Measurements from ENCODE around the gene PDYN. TPM values are rescaled to one million over a fixed set of nuclear protein-coding genes. Genes with fewer than 3 reads are reported as not detected.

Gene PDYN
- total and polyA plus RNA-seq, 5 donors from 2014 or later, result not detected

DNA sequence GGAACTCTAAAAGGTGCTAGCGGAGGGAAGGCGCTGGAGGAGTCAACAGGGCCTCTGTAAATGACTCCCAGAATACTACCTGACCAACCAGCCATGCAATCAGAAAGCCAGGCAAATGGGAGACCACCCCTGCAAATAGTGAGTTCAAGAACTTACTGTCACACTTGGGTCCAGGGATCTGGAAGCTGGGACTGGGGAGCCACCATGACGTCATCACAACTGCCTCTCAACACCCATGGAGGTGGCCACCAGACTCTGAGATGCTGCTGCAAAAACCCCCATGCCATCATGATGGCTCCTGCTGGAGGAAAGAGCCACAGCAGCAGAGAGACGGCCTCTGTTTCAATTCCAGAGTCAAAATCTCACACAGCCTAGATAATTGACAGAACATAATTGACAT lies 8.5 kb upstream of the PDYN start:
- peaks cover 12% of the 10 kb centered on the region for H3K27me3 Mint-ChIP-seq
- no peak for ATAC-seq (ENCODE audit: low read depth in 2 of 2)
- no peak for DNase-seq
- Histone ChIP-seq H3K4me3 (ENCODE audit: low read depth, low read length) (no peak overlapping the region), H3K9me3 (ENCODE audit: control insufficient read depth in 2 of 2, low read length in 2 of 2) (no peaks in the 10 kb centered on the region), H3K27ac (ENCODE audit: insufficient read depth, low read length, poor library complexity, severe bottlenecking) (no peak overlapping the region), H3K27me3 (ENCODE audit: control insufficient read depth, insufficient read depth, low read length) (peaks cover 2% of the 10 kb centered on the region), H3K36me3 (ENCODE audit: control insufficient read depth, insufficient read depth, low read length) (no peaks in the 10 kb centered on the region), H3K4me1 (ENCODE audit: control insufficient read depth, insufficient read depth, low read length, poor library complexity, severe bottlenecking) (no peaks in the 10 kb centered on the region)
- no peak overlapping the region for H3K4me3 Mint-ChIP-seq
- H3K27ac Mint-ChIP-seq, result no peak overlapping the region
- no peaks in the 10 kb centered on the region for H3K36me3 Mint-ChIP-seq
- H3K9me3 Mint-ChIP-seq, result peaks cover 0 to 2% (median 0%) of the 10 kb centered on the region in 7 donors
- H3K4me1 Mint-ChIP-seq, result no peaks in the 10 kb centered on the region

- Mint-ChIP-seq H3K4me3 (no peak overlapping the region), H3K27me3 (peaks cover 14% of the 10 kb centered on the region), H3K36me3 (no peaks in the 10 kb centered on the region), H3K4me1 (no peaks in the 10 kb centered on the region), H3K27ac (no peak overlapping the region), H3K9me3 (peaks cover 0 to 3% (median 0%) of the 10 kb centered on the region in 7 donors)
- Histone ChIP-seq H3K27ac (ENCODE audit: insufficient read depth, low read length, poor library complexity, severe bottlenecking) (no peak overlapping the region), H3K4me3 (ENCODE audit: low read depth, low read length) (no peak overlapping the region), H3K9me3 (ENCODE audit: control insufficient read depth in 2 of 2, low read length in 2 of 2) (no peaks in the 10 kb centered on the region), H3K36me3 (ENCODE audit: control insufficient read depth, insufficient read depth, low read length) (no peaks in the 10 kb centered on the region), H3K27me3 (ENCODE audit: control insufficient read depth, insufficient read depth, low read length) (no peaks in the 10 kb centered on the region), H3K4me1 (ENCODE audit: control insufficient read depth, insufficient read depth, low read length, poor library complexity, severe bottlenecking) (no peaks in the 10 kb centered on the region)
- ATAC-seq (ENCODE audit: low read depth in 2 of 2), result no peak
- no peak for DNase-seq
Measured at GRCh38 chr20:2001119-2001518, 7.3 kb upstream of the PDYN start.

- ATAC-seq (ENCODE audit: low read depth in 2 of 2) (no peak), DNase-seq (no peak)
- H3K4me3 Mint-ChIP-seq, result no peak overlapping the region
- Histone ChIP-seq H3K4me3 (ENCODE audit: low read depth, low read length) (no peak overlapping the region), H3K4me1 (ENCODE audit: control insufficient read depth, insufficient read depth, low read length, poor library complexity, severe bottlenecking) (no peaks in the 10 kb centered on the region), H3K9me3 (ENCODE audit: control insufficient read depth in 2 of 2, low read length in 2 of 2) (no peaks in the 10 kb centered on the region), H3K36me3 (ENCODE audit: control insufficient read depth, insufficient read depth, low read length) (no peaks in the 10 kb centered on the region), H3K27ac (ENCODE audit: insufficient read depth, low read length, poor library complexity, severe bottlenecking) (no peak overlapping the region), H3K27me3 (ENCODE audit: control insufficient read depth, insufficient read depth, low read length) (no peaks in the 10 kb centered on the region)
- H3K36me3 Mint-ChIP-seq, result no peaks in the 10 kb centered on the region
- peaks cover 9% of the 10 kb centered on the region for H3K27me3 Mint-ChIP-seq
- no peak overlapping the region for H3K27ac Mint-ChIP-seq
- H3K9me3 Mint-ChIP-seq, result peaks cover 0 to 5% (median 0%) of the 10 kb centered on the region in 7 donors
- H3K4me1 Mint-ChIP-seq, result no peaks in the 10 kb centered on the region
Measured at GRCh38 chr20:2000285-2000684, 6.4 kb upstream of the PDYN start.

DNA sequence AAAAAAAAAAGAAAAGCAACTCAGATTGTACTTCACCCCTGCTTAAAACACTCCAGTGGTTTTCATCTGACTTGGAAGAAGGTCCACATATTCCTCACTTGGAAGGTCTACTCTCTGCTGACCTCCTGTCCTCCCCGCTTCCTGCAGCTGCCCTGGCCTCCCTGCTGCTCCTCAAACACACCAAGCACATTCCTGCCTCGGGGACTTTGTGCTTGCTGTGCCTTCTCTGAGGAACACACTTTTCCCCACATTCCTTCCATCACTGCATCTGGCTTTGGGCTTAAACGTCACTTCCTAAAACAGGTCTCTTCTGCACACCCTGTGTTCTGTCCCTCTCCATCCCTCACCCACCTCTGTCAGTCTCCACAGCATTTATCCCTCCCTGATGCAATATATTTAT lies 4.9 kb upstream of the PDYN start:
- ATAC-seq (ENCODE audit: low read depth in 2 of 2), result no peak
- H3K9me3 ChIP-seq (ENCODE audit: control insufficient read depth in 2 of 2, low read length in 2 of 2), result no peaks in the 10 kb centered on the region
- H3K4me3 Mint-ChIP-seq, result no peak overlapping the region
- no peak overlapping the region for H3K27ac Mint-ChIP-seq
- H3K4me1 ChIP-seq (ENCODE audit: control insufficient read depth, insufficient read depth, low read length, poor library complexity, severe bottlenecking), result no peaks in the 10 kb centered on the region
- H3K9me3 Mint-ChIP-seq, result peaks cover 0 to 5% (median 0%) of the 10 kb centered on the region in 7 donors
- no peak overlapping the region for H3K4me3 ChIP-seq (ENCODE audit: low read depth, low read length)
- H3K27me3 ChIP-seq (ENCODE audit: control insufficient read depth, insufficient read depth, low read length), result no peaks in the 10 kb centered on the region
- no peaks in the 10 kb centered on the region for H3K4me1 Mint-ChIP-seq
- H3K36me3 ChIP-seq (ENCODE audit: control insufficient read depth, insufficient read depth, low read length), result no peaks in the 10 kb centered on the region
- no peak overlapping the region for H3K27ac ChIP-seq (ENCODE audit: insufficient read depth, low read length, poor library complexity, severe bottlenecking)
- H3K27me3 Mint-ChIP-seq, result peaks cover 9% of the 10 kb centered on the region
- no peaks in the 10 kb centered on the region for H3K36me3 Mint-ChIP-seq
- no peak for DNase-seq

DNA sequence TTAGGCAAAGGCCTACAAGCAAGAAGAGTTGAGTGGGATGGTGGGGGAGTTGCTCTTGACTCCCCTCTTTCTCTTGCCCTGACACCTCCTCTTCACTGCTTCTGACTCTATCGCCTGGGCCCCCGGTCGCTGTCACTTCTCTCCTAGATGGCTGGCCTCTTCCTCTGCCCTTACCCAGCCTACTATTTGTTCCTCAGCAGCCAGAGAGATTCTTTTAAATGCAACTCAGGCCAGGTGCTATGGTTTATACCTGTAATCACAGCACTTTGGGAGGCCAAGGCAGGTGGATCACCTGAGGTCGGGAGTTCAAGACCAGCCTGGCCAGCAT lies 4.3 kb upstream of the PDYN start:
- H3K4me1 Mint-ChIP-seq, result no peaks in the 10 kb centered on the region
- no peak overlapping the region for H3K27ac Mint-ChIP-seq
- no peaks in the 10 kb centered on the region for H3K36me3 Mint-ChIP-seq
- ATAC-seq (ENCODE audit: low read depth in 2 of 2) (no peak), DNase-seq (no peak)
- peaks cover 0 to 6% (median 0%) of the 10 kb centered on the region in 7 donors for H3K9me3 Mint-ChIP-seq
- peaks cover 13% of the 10 kb centered on the region for H3K27me3 Mint-ChIP-seq
- H3K4me1 ChIP-seq (ENCODE audit: control insufficient read depth, insufficient read depth, low read length, poor library complexity, severe bottlenecking), result no peaks in the 10 kb centered on the region
- H3K27me3 ChIP-seq (ENCODE audit: control insufficient read depth, insufficient read depth, low read length), result no peaks in the 10 kb centered on the region
- no peaks in the 10 kb centered on the region for H3K9me3 ChIP-seq (ENCODE audit: control insufficient read depth in 2 of 2, low read length in 2 of 2)
- H3K36me3 ChIP-seq (ENCODE audit: control insufficient read depth, insufficient read depth, low read length), result no peaks in the 10 kb centered on the region
- no peak overlapping the region for H3K4me3 ChIP-seq (ENCODE audit: low read depth, low read length)
- H3K27ac ChIP-seq (ENCODE audit: insufficient read depth, low read length, poor library complexity, severe bottlenecking), result no peak overlapping the region
- no peak overlapping the region for H3K4me3 Mint-ChIP-seq

DNA sequence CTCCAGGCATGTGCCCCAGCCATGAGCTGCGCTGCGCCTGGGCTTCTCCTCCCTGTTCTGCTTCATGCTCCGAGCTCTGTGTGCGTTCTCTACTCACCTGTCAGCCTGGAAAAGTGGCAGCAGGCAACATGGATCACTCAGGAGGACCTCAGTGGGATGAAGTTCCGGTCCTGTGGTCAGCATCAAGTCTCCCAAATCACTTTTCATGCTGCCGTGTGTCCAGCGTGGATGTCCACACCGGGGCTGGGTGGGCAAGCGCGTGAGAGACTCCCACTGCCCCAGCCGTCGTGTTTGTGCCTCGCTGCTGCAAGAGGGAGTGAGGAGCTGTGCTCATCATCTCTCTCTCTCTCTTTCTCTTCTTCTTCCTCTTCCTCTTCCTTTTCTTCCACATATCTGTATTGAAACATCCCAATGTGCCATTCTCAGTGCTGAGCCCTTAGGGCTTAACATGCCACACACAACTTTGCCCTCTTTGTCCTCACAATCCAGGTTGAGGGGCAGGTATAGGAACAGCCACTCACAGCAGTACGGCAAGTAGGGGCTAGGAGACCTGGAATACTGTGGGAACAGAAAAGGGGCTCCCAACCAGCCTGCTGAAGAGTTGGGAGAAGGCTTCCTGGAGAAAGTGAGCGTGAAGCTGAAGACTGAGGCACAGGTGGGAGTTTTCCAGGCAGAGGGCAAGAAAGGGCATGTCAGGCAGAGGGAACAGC lies 3.8 kb upstream of the PDYN start:
- peaks cover 18% of the 10 kb centered on the region for H3K27me3 Mint-ChIP-seq
- H3K4me3 Mint-ChIP-seq, result no peak overlapping the region
- ATAC-seq (ENCODE audit: low read depth in 2 of 2) (no peak), DNase-seq (no peak)
- H3K36me3 Mint-ChIP-seq, result no peaks in the 10 kb centered on the region
- no peaks in the 10 kb centered on the region for H3K36me3 ChIP-seq (ENCODE audit: control insufficient read depth, insufficient read depth, low read length)
- no peaks in the 10 kb centered on the region for H3K4me1 Mint-ChIP-seq
- no peaks in the 10 kb centered on the region for H3K9me3 ChIP-seq (ENCODE audit: control insufficient read depth in 2 of 2, low read length in 2 of 2)
- no peaks in the 10 kb centered on the region for H3K4me1 ChIP-seq (ENCODE audit: control insufficient read depth, insufficient read depth, low read length, poor library complexity, severe bottlenecking)
- no peaks in the 10 kb centered on the region for H3K27me3 ChIP-seq (ENCODE audit: control insufficient read depth, insufficient read depth, low read length)
- no peak overlapping the region for H3K27ac ChIP-seq (ENCODE audit: insufficient read depth, low read length, poor library complexity, severe bottlenecking)
- H3K27ac Mint-ChIP-seq, result no peak overlapping the region
- peaks cover 0 to 6% (median 0%) of the 10 kb centered on the region in 7 donors for H3K9me3 Mint-ChIP-seq
- no peak overlapping the region for H3K4me3 ChIP-seq (ENCODE audit: low read depth, low read length)

DNA sequence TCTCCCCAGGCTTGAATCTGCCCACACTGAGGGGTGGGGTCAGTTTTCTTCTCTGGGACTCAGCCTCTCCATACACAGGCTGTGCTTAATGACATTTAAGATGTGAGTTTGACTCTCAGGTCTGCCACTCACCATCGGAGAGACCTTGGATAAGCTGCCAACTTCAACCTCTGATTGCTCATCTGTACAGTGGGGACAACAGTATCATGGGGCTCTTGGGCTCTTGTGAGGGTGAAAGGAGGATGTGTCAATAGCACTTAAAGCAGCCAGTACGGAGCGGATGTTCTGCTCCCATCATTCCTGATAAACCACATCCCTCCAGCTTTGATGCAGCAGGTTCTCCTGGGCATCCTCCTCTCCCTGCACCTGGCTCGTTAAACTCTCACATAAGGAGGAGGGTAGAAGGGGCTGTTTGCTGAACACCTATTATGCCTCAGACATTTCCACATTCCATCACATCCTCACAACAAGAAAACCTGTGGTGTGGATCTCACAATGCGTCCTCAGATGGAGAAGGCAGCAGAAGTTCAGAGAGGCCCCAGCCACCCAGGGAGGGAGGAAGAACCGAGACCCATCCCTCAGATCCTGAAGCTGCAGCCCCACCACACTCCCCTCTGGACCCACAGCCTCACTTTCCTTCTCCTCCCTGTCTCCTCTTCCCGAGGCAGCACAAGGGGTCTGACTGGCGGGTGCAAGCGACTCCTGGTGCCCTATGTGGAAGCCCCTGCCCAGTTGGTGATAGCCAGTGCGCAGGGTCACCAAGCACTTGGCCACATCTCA lies 1.9 kb upstream of the PDYN start:
- H3K4me3 ChIP-seq (ENCODE audit: low read depth, low read length), result no peak overlapping the region
- Mint-ChIP-seq H3K27ac (no peak overlapping the region), H3K36me3 (no peaks in the 10 kb centered on the region), H3K9me3 (peaks cover 0 to 4% (median 0%) of the 10 kb centered on the region in 7 donors), H3K4me1 (no peaks in the 10 kb centered on the region), H3K27me3 (peaks cover 22% of the 10 kb centered on the region), H3K4me3 (no peak overlapping the region)
- DNase-seq (no peak), ATAC-seq (ENCODE audit: low read depth in 2 of 2) (no peak)
- no peak overlapping the region for H3K27ac ChIP-seq (ENCODE audit: insufficient read depth, low read length, poor library complexity, severe bottlenecking)
- no peaks in the 10 kb centered on the region for H3K9me3 ChIP-seq (ENCODE audit: control insufficient read depth in 2 of 2, low read length in 2 of 2)
- no peaks in the 10 kb centered on the region for H3K4me1 ChIP-seq (ENCODE audit: control insufficient read depth, insufficient read depth, low read length, poor library complexity, severe bottlenecking)
- no peaks in the 10 kb centered on the region for H3K27me3 ChIP-seq (ENCODE audit: control insufficient read depth, insufficient read depth, low read length)
- H3K36me3 ChIP-seq (ENCODE audit: control insufficient read depth, insufficient read depth, low read length), result no peaks in the 10 kb centered on the region

DNA sequence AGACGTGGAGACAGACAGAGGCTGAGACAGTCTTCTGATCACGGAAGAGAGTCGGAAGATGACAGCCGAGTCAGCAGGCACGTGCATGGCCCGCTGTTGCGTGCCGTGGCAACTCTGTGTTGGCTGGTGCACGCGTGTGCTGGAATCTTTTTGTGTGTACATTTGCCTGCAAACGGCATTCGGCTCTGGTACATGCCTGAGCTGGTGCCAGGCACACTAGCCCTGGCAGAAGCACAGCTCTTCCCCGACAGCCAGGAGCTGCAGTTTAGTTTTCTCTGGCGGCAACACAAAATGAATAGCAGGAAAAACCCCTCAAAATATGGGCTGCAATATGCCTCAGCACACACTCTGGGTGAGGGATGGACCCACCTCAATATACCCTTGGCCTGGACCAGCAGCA lies 769 bp upstream of the PDYN start:
- Mint-ChIP-seq H3K4me1 (no peaks in the 10 kb centered on the region), H3K4me3 (no peak overlapping the region), H3K9me3 (peaks cover 0 to 4% (median 0%) of the 10 kb centered on the region in 7 donors), H3K27me3 (peaks cover 22% of the 10 kb centered on the region), H3K27ac (no peak overlapping the region), H3K36me3 (no peaks in the 10 kb centered on the region)
- ATAC-seq (ENCODE audit: low read depth in 2 of 2) (no peak), DNase-seq (no peak)
- no peaks in the 10 kb centered on the region for H3K9me3 ChIP-seq (ENCODE audit: control insufficient read depth in 2 of 2, low read length in 2 of 2)
- no peaks in the 10 kb centered on the region for H3K27me3 ChIP-seq (ENCODE audit: control insufficient read depth, insufficient read depth, low read length)
- no peaks in the 10 kb centered on the region for H3K4me1 ChIP-seq (ENCODE audit: control insufficient read depth, insufficient read depth, low read length, poor library complexity, severe bottlenecking)
- no peak overlapping the region for H3K27ac ChIP-seq (ENCODE audit: insufficient read depth, low read length, poor library complexity, severe bottlenecking)
- H3K36me3 ChIP-seq (ENCODE audit: control insufficient read depth, insufficient read depth, low read length), result no peaks in the 10 kb centered on the region
- H3K4me3 ChIP-seq (ENCODE audit: low read depth, low read length), result no peak overlapping the region

All from CD4-positive, CD25-positive, alpha-beta regulatory T cell (primary cell).